A673 (cell line): ENCODE data around the gene DNAAF8. TPM values are rescaled to one million over a fixed set of nuclear protein-coding genes. Genes with fewer than 3 reads are reported as not detected.

Experiments
- BruUV-seq: library from RNA; stranded (reverse); fragments of 400-500 nt; replicated peaks from 2 replicates; lab custom pipeline; 2021; lab: Mats Ljungman, UMichigan
- CTCF ChIA-PET: fragments of 300-600 bp; sonication (Branson Sonifier 250); formaldehyde crosslinking; loops from one replicate; lab custom pipeline; 2022; ENCODE audit warnings: antibody characterized with exemption; lab: Charles Lee
- POLR2A ChIA-PET: fragments of 300-600 bp; sonication (Branson Sonifier 250); formaldehyde crosslinking; loops from one replicate; lab custom pipeline; 2022; ENCODE audit warnings: antibody characterized with exemption; ENCODE audit not compliant: low non-redundant PET; lab: Charles Lee
- DNase-seq: peaks from one replicate; pipeline ENCODE4 v3.0.0-alpha.2; 2015; ENCODE audit warnings: low spot score
- H3K27ac ChIP-seq: fragments of 200-600 bp; sonication (generic); 2 replicates; pipeline ENCODE4 v1.5.1; 2016; ENCODE audit warnings: mixed run types, low read depth, mild to moderate bottlenecking, mixed read lengths, antibody characterized with exemption, low read length; ENCODE audit not compliant: poor library complexity, severe bottlenecking
- H3K27me3 ChIP-seq: fragments of 200-600 bp; sonication (generic); replicated peaks from 2 replicates; pipeline ENCODE4 v1.6.1; 2017; ENCODE audit warnings: mixed run types, low read depth, mild to moderate bottlenecking, mixed read lengths, antibody characterized with exemption, low read length; ENCODE audit not compliant: insufficient read depth, poor library complexity
- H3K36me3 ChIP-seq: fragments of 200-600 bp; sonication (generic); 2 replicates; pipeline ENCODE4 v1.6.1; 2016; ENCODE audit warnings: mixed run types, mild to moderate bottlenecking, mixed read lengths, antibody characterized with exemption, low read length; ENCODE audit not compliant: insufficient read depth, poor library complexity, severe bottlenecking
- H3K4me1 ChIP-seq: fragments of 200-600 bp; sonication (generic); 2 replicates; pipeline ENCODE4 v1.6.1; 2017; ENCODE audit warnings: mixed run types, mild to moderate bottlenecking, mixed read lengths, antibody characterized with exemption, low read length; ENCODE audit not compliant: insufficient read depth, poor library complexity, severe bottlenecking
- H3K4me3 ChIP-seq: fragments of 200-600 bp; sonication (generic); 2 replicates; pipeline ENCODE4 v1.5.1; 2016; ENCODE audit warnings: low read depth, mixed run types, mild to moderate bottlenecking, mixed read lengths, low read length; ENCODE audit not compliant: poor library complexity, severe bottlenecking
- H3K9me3 ChIP-seq: fragments of 200-600 bp; sonication (generic); 2 replicates; pipeline ENCODE4 v1.6.1; 2016; ENCODE audit warnings: mixed run types, low read depth, mild to moderate bottlenecking, mixed read lengths, antibody characterized with exemption, low read length; ENCODE audit not compliant: poor library complexity, severe bottlenecking
- CTCF ChIP-seq: fragments of 300-800, 200-600 bp; sonication (generic); conservative IDR thresholded peaks from 2 replicates; pipeline ENCODE4 v1.5.1; 2017; ENCODE audit warnings: low read depth, mild to moderate bottlenecking, antibody characterized with exemption, low read length, moderate library complexity, mixed read lengths
- EZH2 ChIP-seq: fragments of 200-600 bp; sonication (generic); IDR thresholded peaks from 2 replicates; pipeline ENCODE4 v1.6.1; 2017; ENCODE audit warnings: borderline replicate concordance, low read depth, mild to moderate bottlenecking, mixed read lengths, antibody characterized with exemption, low read length; ENCODE audit not compliant: poor library complexity, severe bottlenecking
- intact Hi-C: fragments of 100-400 bp; cut with micrococcal nuclease; formaldehyde crosslinking; loops from one replicate; pipeline ENCODE4 v1.10.0; 2022; ENCODE audit not compliant: unreplicated experiment
- total RNA-seq: library from RNA; stranded (reverse); gene quantifications from 2 replicates; pipeline ENCODE4 v1.2.3, GENCODE V29; 2021

DNAAF8 gene
- total RNA-seq, 1 experiment from 2014 or later, result 0.15 TPM

- no peaks in the 10 kb centered on the region for H3K27me3 ChIP-seq
- ChIA-PET POLR2A (no interaction called here), CTCF (no interaction called here)
- intact Hi-C loops, result no loop called here
- H3K4me3 ChIP-seq, result no peak overlapping the region
- H3K36me3 ChIP-seq, result peaks cover 57% of the 10 kb centered on the region
- TF ChIP-seq CTCF (no peak), EZH2 (no peak)
- DNase-seq, result no peak
- no peaks in the 10 kb centered on the region for H3K9me3 ChIP-seq
- BruUV-seq, result no TSS peak
- H3K27ac ChIP-seq, result no peak overlapping the region
- peaks cover 6% of the 10 kb centered on the region for H3K4me1 ChIP-seq
These were observed 27.9 kb downstream of the DNAAF8 start for GRCh38 chr16:4762205-4762604.

GRCh38 chr16:4763791-4764190, 29.5 kb downstream of the DNAAF8 start:
- no peak for DNase-seq
- no peak for TF ChIP-seq EZH2
- no peak for TF ChIP-seq CTCF
- Histone ChIP-seq H3K9me3 (no peaks in the 10 kb centered on the region), H3K4me1 (peaks cover 13% of the 10 kb centered on the region), H3K27ac (no peak overlapping the region), H3K36me3 (peaks cover 49% of the 10 kb centered on the region), H3K27me3 (no peaks in the 10 kb centered on the region), H3K4me3 (no peak overlapping the region)
- no TSS peak for BruUV-seq
- ChIA-PET CTCF (no interaction called here), POLR2A (no interaction called here)
- intact Hi-C loops, result no loop called here

- no peaks in the 10 kb centered on the region for H3K27me3 ChIP-seq
- peak overlapping the region; percentile 87 for H3K27ac ChIP-seq
- no TSS peak for BruUV-seq
- CTCF ChIA-PET, result no interaction called here
- DNase-seq, result no peak
- POLR2A ChIA-PET, result no interaction called here
- peaks cover 34% of the 10 kb centered on the region for H3K36me3 ChIP-seq
- H3K4me1 ChIP-seq, result peaks cover 13% of the 10 kb centered on the region
- H3K4me3 ChIP-seq, result peak overlapping the region; percentile 82
- TF ChIP-seq CTCF (no peak), EZH2 (no peak)
- H3K9me3 ChIP-seq, result no peaks in the 10 kb centered on the region
- intact Hi-C loops, result no loop called here
These were observed 31.5 kb downstream of the DNAAF8 start for GRCh38 chr16:4765511-4766474.
